CD4-positive, alpha-beta T cell treated with Interleukin-10 for 1 hour (primary cell): ENCODE data around the gene SH2D5.

Experiments
- DNase-seq: peaks from one replicate; pipeline ENCODE4 v3.0.0-alpha.2; 2020

Gene SH2D5

GRCh38 chr1:20732588-20733359, at the start of gene SH2D5:
SH2D5 (minus strand) TSS chr1:20732703; CDS start chr1:20728044, 4,659 bp downstream.
- DNase-seq: peak; percentile 75

GRCh38 chr1:20775700-20776099, 43.2 kb upstream of the SH2D5 start:
- DNase-seq: no peak

- no peak for DNase-seq
Observed at GRCh38 chr1:20771780-20772179, 39.3 kb upstream of the SH2D5 start.

GRCh38 chr1:20770314-20771087, 38.0 kb upstream of the SH2D5 start:
- DNase-seq: no peak

GRCh38 chr1:20767271-20767670, 34.8 kb upstream of the SH2D5 start:
- DNase-seq: no peak

GRCh38 chr1:20763417-20763816, 30.9 kb upstream of the SH2D5 start:
- no peak for DNase-seq

- no peak for DNase-seq
Observed at GRCh38 chr1:20760322-20760721, 27.8 kb upstream of the SH2D5 start.

GRCh38 chr1:20753589-20753988, 21.1 kb upstream of the SH2D5 start:
- DNase-seq: no peak

- no peak for DNase-seq
Observed at GRCh38 chr1:20751462-20751990, 19.0 kb upstream of the SH2D5 start.

GRCh38 chr1:20742671-20743070, 10.2 kb upstream of the SH2D5 start:
- no peak for DNase-seq

- no peak for DNase-seq
Observed at GRCh38 chr1:20740781-20741180, 8.3 kb upstream of the SH2D5 start.

- no peak for DNase-seq
Observed at GRCh38 chr1:20739225-20739624, 6.7 kb upstream of the SH2D5 start.

GRCh38 chr1:20735581-20736111, 3.1 kb upstream of the SH2D5 start:
- DNase-seq: no peak

GRCh38 chr1:20733360-20733975, 965 bp upstream of the SH2D5 start:
- DNase-seq: no peak

- peak; percentile 66 for DNase-seq
Observed at GRCh38 chr1:20732071-20732587, 374 bp downstream of the SH2D5 start.

GRCh38 chr1:20731057-20731991, 1.2 kb downstream of the SH2D5 start:
- DNase-seq: no peak

GRCh38 chr1:20730690-20731056, 1.8 kb downstream of the SH2D5 start:
- DNase-seq: no peak

GRCh38 chr1:20729990-20730689, 2.4 kb downstream of the SH2D5 start:
- DNase-seq: no peak

- no peak for DNase-seq
Observed at GRCh38 chr1:20729155-20729931, 3.2 kb downstream of the SH2D5 start.

GRCh38 chr1:20728371-20729154, 3.9 kb downstream of the SH2D5 start:
- no peak for DNase-seq
